Activated T-helper 1 cell treated with anti-CD3 and anti-CD28 coated beads, Interleukin-2, amount 50 U/mL, for 16 hours (primary cell): ENCODE data around the gene PDLIM5.
"Not testable (repeated sequence)": the region's sequence is repeated elsewhere in the genome, so short reads cannot be mapped to it uniquely, and the experiment has no call there.

Source experiments
- DNase-seq, 2 donors: peaks; one replicate each; pipeline ENCODE4 v3.0.0-alpha.2; 2020; ENCODE audit warnings: low read depth in 1 of 2, low spot score in 1 of 2

Gene PDLIM5

DNA sequence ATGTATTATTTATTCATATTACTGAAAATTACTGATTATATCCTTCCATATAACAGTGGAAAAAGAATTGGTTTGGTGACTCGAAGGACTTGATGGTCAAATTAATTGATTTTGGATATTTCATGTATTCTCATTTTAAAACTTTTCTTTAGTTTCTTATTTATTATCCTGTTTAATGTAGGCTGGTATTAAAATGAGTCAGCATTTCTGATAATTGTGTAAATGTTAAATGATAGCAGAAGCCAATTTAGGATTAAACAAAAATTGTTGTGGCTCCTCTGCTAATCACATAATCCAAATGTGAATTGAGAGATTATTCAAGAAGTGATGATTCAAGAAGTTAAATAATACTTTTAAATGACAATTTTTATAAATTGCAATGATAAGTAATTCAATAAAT is 38.7 kb downstream of the PDLIM5 start:
- no peak for DNase-seq

- no peak for DNase-seq
Measured at GRCh38 chr4:94491322-94491721, 39.6 kb downstream of the PDLIM5 start.

GRCh38 chr4:94495408-94495807 is 43.7 kb downstream of the PDLIM5 start:
- DNase-seq: no peak

GRCh38 chr4:94497690-94498089 is 45.9 kb downstream of the PDLIM5 start:
- DNase-seq: no peak

GRCh38 chr4:94498502-94498901 is 46.8 kb downstream of the PDLIM5 start:
- DNase-seq: no peak

DNA sequence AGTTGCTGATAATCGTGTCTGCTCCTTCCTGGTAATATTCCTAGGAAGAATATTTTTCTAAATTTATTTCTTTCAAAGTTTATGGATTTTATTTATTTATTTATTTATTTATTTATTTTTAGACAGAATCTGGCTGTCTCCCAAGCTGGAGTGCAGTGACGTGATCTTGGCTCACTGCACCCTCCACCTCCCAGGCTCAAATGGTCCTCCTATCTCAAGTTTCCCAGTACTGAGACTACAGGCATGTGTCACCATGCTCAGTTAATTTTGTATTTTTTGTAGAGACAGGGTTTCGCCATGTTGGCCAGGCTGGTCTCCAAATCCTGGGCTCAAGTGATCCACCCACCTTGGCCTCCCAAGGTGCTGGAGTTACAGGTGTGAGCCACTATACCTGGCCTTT is 48.9 kb downstream of the PDLIM5 start:
- no peak for DNase-seq

DNA sequence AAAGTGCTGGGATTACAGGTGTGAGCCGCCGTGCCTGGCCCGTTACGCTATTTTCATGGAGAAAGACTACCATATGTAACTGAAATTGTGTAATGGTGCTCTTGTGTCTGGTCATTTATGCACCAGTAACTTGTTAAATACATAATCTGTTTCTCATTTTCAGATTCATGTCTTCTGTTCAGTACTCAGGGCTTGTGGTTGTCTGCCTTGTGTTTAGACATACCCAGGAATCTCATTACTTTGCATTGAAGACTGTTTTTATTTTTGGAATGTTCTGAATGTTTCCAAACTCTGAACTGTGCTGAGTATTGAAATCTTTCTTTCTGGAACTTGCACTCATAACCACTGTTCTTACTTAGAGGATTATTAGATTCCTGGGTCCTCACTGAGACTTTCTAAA is 52.8 kb downstream of the PDLIM5 start:
- no peak for DNase-seq

GRCh38 chr4:94506822-94507221 is 55.1 kb downstream of the PDLIM5 start:
- no peak for DNase-seq

GRCh38 chr4:94507281-94507680 is 55.5 kb downstream of the PDLIM5 start:
- no peak for DNase-seq

DNA sequence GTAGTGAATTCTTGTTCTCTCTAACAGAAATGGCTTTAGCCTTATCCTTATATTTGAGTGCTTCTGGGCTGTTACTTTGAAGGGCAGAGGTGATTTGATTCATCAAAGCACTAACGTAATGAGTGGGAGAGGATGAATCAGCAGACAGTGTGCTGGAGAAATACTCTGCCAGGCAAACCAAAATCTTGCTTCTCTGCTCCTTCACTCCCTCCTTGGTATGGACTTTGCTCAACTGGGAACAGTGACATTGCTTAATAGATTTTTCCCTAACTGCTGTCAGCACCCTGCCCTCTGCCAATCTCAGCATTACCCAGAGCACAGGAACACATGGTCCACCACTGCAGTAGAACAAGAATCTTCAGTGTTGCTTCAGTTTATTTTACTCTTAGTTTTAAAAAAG is 56.0 kb downstream of the PDLIM5 start:
- DNase-seq: no peak

DNA sequence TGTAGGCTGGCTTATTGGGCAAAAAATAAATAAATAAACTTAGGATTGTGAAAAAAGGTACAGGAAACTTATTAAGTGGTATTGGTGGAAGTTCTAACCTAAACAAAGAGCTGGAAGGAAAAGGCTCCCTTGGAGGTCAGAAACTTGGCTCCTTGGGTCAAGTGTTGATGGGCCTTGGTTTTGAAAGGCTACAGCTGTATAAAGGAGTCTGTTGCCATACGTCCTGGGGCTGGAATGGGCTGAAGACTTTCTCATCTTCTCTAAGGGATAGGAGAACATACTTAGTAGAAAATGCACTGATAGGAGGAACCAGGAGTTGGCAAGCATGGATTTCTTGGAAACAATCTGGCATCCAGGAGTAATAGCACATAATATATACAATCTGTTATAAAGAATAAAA is 56.6 kb downstream of the PDLIM5 start:
- DNase-seq: no peak

DNA sequence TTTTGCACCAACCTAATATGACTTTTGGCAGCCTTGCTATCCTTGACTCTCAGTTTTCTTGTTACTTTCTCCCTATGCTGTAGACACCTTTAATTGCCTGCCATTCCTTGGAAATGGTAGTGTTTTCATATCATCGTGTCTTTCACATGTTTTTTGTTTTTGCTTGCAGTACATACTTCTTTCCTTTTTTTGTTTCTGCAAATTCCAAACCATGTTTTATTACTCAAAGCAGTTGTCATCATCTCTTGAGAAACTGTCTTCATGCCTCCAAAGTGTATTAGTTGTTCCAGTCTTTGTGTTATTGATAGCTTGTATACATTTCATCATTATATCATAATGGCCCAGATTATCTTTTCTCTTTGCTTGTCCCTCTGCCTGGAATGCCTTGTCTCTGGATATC is 57.1 kb downstream of the PDLIM5 start:
- DNase-seq: no peak

DNA sequence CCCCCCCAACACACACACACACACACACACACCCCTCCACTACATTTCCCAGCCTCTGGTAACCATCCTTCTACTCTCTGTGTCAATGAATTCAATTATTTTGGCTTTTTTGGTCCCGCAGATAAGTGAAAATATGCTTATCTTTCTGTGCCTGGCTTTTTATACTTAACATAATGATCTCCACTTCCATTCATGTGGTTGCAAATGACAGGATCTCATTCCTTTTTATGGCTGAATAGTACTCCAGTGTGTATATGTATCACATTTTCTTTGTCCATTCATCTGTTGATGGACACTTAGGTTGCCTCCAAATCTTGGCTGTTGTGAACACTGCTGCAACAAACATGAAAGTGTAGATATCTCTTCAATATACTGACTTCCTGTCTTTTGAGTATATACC is 59.8 kb downstream of the PDLIM5 start:
- DNase-seq: no peak

DNA sequence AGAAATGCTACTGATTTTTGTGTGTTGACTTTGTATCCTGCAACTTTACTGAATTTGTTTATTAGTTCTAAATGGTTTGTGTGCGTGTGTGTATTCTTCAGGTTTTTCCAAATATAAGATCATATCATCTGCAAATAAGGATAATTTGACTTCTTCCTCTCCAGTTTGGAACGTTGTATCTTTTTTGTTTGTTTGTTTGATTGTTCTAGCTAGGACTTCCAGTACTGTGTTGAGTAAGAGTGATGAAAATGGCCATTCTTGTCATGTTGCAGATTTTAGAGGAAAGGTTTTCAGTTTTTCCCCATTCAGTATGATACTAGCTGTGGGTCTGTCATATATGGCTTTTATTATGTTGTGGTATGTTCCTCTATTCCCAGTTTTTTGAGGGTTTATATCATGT is 61.8 kb downstream of the PDLIM5 start:
- not testable (repeated sequence) for DNase-seq

DNA sequence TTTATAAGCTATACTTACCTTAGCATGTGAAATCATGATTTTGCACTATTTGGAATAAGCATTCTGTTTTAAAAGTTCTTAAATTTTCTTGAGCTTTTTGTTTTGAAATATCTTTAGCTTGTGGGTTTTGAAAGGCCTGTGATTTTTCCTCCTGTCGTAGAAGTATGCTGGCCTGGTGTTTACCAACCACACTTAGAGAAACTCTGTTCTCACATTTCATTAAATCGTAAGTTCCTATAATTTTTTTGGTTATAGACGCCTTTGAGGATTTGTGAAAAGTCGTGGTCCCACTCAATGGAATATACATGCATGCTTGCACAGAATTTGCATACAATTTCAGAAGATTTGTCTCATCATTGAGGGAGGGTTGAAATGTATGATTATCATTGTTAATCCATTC is 63.6 kb downstream of the PDLIM5 start:
- DNase-seq: no peak

- DNase-seq: no peak
Measured at GRCh38 chr4:94516067-94516466, 64.3 kb downstream of the PDLIM5 start.

GRCh38 chr4:94516999-94517398 is 65.3 kb downstream of the PDLIM5 start:
- DNase-seq: no peak

DNA sequence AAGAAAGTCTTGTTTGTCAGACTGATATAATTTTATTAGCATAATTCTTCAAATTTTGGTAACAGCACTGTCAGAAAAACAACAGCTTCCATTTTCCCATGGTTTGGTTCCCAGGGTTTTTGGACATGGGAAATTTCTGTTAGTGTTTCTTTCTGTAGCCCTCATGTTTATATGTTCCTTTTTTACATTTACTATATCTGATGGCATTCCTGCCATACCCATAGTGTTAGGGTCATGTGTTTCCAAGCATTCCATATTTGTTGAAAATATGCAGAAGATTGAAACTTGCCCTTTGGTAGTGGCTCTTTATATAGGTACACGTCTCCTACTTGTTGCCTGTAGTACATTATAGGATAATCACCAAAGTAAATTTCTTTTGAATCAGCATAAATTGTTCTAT is 65.8 kb downstream of the PDLIM5 start:
- no peak for DNase-seq

- no peak for DNase-seq
Measured at GRCh38 chr4:94519019-94519418, 67.3 kb downstream of the PDLIM5 start.

GRCh38 chr4:94519925-94520789 is 68.4 kb downstream of the PDLIM5 start:
- no peak for DNase-seq

GRCh38 chr4:94523033-94523580 is 71.4 kb downstream of the PDLIM5 start:
- DNase-seq: no peak

DNA sequence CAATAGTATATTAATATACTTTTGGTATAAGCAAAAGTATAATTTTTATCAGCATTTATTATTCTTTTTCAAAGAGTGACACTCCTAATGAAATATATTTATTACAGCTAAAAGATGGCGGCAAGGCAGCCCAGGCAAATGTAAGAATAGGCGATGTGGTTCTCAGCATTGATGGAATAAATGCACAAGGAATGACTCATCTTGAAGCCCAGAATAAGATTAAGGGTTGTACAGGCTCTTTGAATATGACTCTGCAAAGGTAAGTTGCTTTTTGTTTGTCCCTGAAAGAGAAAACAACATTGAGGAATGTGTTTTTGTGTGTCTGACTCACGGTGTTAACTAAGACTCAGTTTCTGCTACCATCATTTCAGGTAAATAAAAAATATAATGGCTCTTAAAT is 71.9 kb downstream of the PDLIM5 start:
- no peak for DNase-seq
